SK-N-SH (cell line): ENCODE measurements around the gene CDKAL1. TPM values are rescaled to one million over a fixed set of nuclear protein-coding genes. Genes with fewer than 3 reads are reported as not detected.
A peak's percentile ranks its signal among the peaks of the same experiment; 100 is the strongest.

ENCODE experiments used
- CTCF ChIA-PET: fragments of 300-600, 350-600 bp; formaldehyde crosslinking; extraction: SDS; loops from one replicate; lab custom pipeline; 2021; lab: Yijun Ruan, JAX
- POLR2A ChIA-PET: fragments of 350-600 bp; sonication (Branson Sonifier 250); formaldehyde crosslinking; extraction: SDS; loops from one replicate; lab custom pipeline; 2020; ENCODE audit warnings: antibody characterized with exemption, inconsistent platforms; lab: Yijun Ruan, JAX
- DNase-seq: peaks from one replicate; pipeline ENCODE4 v3.0.0; 2012
- H2AFZ ChIP-seq: fragments of 200-600 bp; sonication (generic); 2 replicates; pipeline ENCODE4 v1.8.1; 2016; ENCODE audit warnings: antibody characterized with exemption, mild to moderate bottlenecking, low read depth
- H3F3A ChIP-seq: fragments of 200-600 bp; sonication (generic); replicated peaks from 2 replicates; pipeline ENCODE3; 2016; ENCODE audit warnings: antibody characterized with exemption, mild to moderate bottlenecking; ENCODE audit not compliant: insufficient read depth
- H3K27ac ChIP-seq, 2 experiments: fragments of 200-500 bp in 1 of 2; fragments of 200-600 bp in 1 of 2; sonication (Bioruptor generic) in 1 of 2; sonication (generic), shearing (Covaris generic) in 1 of 2; 2 replicates each; pipeline versions ENCODE4 v1.5.1 to v1.6.1; 2014 to 2016; ENCODE audit warnings: low read depth in 2 of 2, inconsistent platforms in 1 of 2, low read length in 1 of 2, mild to moderate bottlenecking in 1 of 2, mixed read lengths in 1 of 2
- H3K27me3 ChIP-seq: fragments of 200-600 bp; sonication (generic), shearing (Covaris generic); 2 replicates; pipeline ENCODE4 v1.6.1; 2016; ENCODE audit warnings: mixed run types; ENCODE audit not compliant: insufficient read depth
- H3K36me3 ChIP-seq, 2 experiments: fragments of 200-500 bp in 1 of 2; fragments of 200-600 bp in 1 of 2; sonication (Bioruptor generic) in 1 of 2; sonication (generic) in 1 of 2; replicated peaks in 1 of 2; 2 replicates each; pipeline versions ENCODE3 to v1.5.1; 2014 to 2016; ENCODE audit warnings: low read length in 1 of 2, mild to moderate bottlenecking in 1 of 2; ENCODE audit not compliant: insufficient read depth in 2 of 2, control insufficient read depth in 1 of 2
- H3K4me1 ChIP-seq, 2 experiments: fragments of 200-500 bp in 1 of 2; fragments of 200-600 bp in 1 of 2; sonication (Bioruptor generic) in 1 of 2; sonication (generic), shearing (Covaris generic) in 1 of 2; 2 replicates each; pipeline versions ENCODE4 v1.5.1 to v1.6.1; 2014 to 2016; ENCODE audit warnings: low read depth in 1 of 2, low read length in 1 of 2, mixed run types in 1 of 2; ENCODE audit not compliant: insufficient read depth in 2 of 2, control insufficient read depth in 1 of 2
- H3K4me2 ChIP-seq: fragments of 200-600 bp; sonication (generic), shearing (Covaris generic); 2 replicates; pipeline ENCODE4 v1.6.1; 2017; ENCODE audit warnings: mixed run types
- H3K4me3 ChIP-seq, 2 experiments: fragments of 200-500 bp in 1 of 2; fragments of 200-600 bp in 1 of 2; sonication (Bioruptor generic) in 1 of 2; sonication (generic), shearing (Covaris generic) in 1 of 2; 2 replicates each; pipeline versions ENCODE4 v1.5.1 to v1.8.1; 2014 to 2016; ENCODE audit warnings: low read depth in 2 of 2, inconsistent platforms in 1 of 2, low read length in 1 of 2, mild to moderate bottlenecking in 1 of 2, mixed read lengths in 1 of 2, moderate library complexity in 1 of 2
- H3K79me2 ChIP-seq: fragments of 200-600 bp; sonication (generic); 2 replicates; pipeline ENCODE4 v1.8.1; 2017; ENCODE audit warnings: mild to moderate bottlenecking; ENCODE audit not compliant: insufficient read depth
- H3K9ac ChIP-seq: fragments of 200-600 bp; sonication (generic); 2 replicates; pipeline ENCODE4 v1.6.1; 2017; ENCODE audit warnings: mixed run types
- H3K9me2 ChIP-seq: fragments of 200-600 bp; sonication (generic); 2 replicates; pipeline ENCODE4 v1.6.1; 2017; ENCODE audit warnings: mixed run types
- H3K9me3 ChIP-seq: fragments of 200-600 bp; sonication (generic); 2 replicates; pipeline ENCODE4 v1.6.1; 2017; ENCODE audit warnings: mixed run types, mild to moderate bottlenecking, moderate library complexity
- H4K20me1 ChIP-seq: fragments of 200-600 bp; sonication (generic); 2 replicates; pipeline ENCODE4 v1.6.1; 2017; ENCODE audit warnings: mild to moderate bottlenecking, mixed run types; ENCODE audit not compliant: insufficient read depth
- CHD2 ChIP-seq: fragments of 150-350 bp; IDR thresholded peaks from 2 replicates; pipeline ENCODE4 v1.6.1; 2018; ENCODE audit warnings: low read length; ENCODE audit not compliant: partially characterized antibody
- ELF1 ChIP-seq: IDR thresholded peaks from 2 replicates; pipeline ENCODE4 v1.4.0; 2012
- EZH2phosphoT487 ChIP-seq: fragments of 200-600 bp; sonication (generic); IDR thresholded peaks from 2 replicates; pipeline ENCODE4 v1.6.1; 2017; ENCODE audit warnings: low read depth, mixed run types, mild to moderate bottlenecking, antibody characterized with exemption, moderate library complexity, borderline replicate concordance
- FOSL2 ChIP-seq: IDR thresholded peaks from 2 replicates; pipeline ENCODE4 v1.4.0; 2012; ENCODE audit warnings: low read depth, mild to moderate bottlenecking, moderate library complexity, borderline replicate concordance
- FOXJ3 ChIP-seq: sonication (generic); formaldehyde crosslinking; IDR thresholded peaks from 2 replicates; pipeline ENCODE4 v1.5.1; 2020; ENCODE audit warnings: mild to moderate bottlenecking, missing genetic modification reagents
- GABPA ChIP-seq: IDR thresholded peaks from 2 replicates; pipeline ENCODE4 v1.4.0; 2012; ENCODE audit warnings: low read depth, mild to moderate bottlenecking
- JUND ChIP-seq: IDR thresholded peaks from 2 replicates; pipeline ENCODE4 v1.4.0; 2012
- NFIC ChIP-seq: IDR thresholded peaks from 2 replicates; pipeline ENCODE4 v1.4.0; 2012; ENCODE audit warnings: borderline replicate concordance
- NRF1 ChIP-seq: IDR thresholded peaks from 2 replicates; pipeline ENCODE4 v1.6.1; 2012; ENCODE audit warnings: low read depth, mild to moderate bottlenecking, low read length
- POLR2AphosphoS5 ChIP-seq: IDR thresholded peaks from 2 replicates; pipeline ENCODE4 v1.6.1; 2012; ENCODE audit warnings: low read depth, low read length
- RAD21 ChIP-seq: IDR thresholded peaks from 2 replicates; pipeline ENCODE4 v1.6.1; 2012; ENCODE audit warnings: mild to moderate bottlenecking, low read length
- SIN3A ChIP-seq: IDR thresholded peaks from 2 replicates; pipeline ENCODE4 v1.6.1; 2012; ENCODE audit warnings: low read depth, mild to moderate bottlenecking, low read length, moderate library complexity, borderline replicate concordance
- SMC3 ChIP-seq: IDR thresholded peaks from 2 replicates; pipeline ENCODE4 v1.6.1; 2012; ENCODE audit warnings: low read depth, low read length, improper control_type of control experiment
- TAF1 ChIP-seq: IDR thresholded peaks from 2 replicates; pipeline ENCODE4 v1.6.1; 2012; ENCODE audit warnings: low read depth, mild to moderate bottlenecking, low read length, moderate library complexity, borderline replicate concordance
- USF1 ChIP-seq: IDR thresholded peaks from 2 replicates; pipeline ENCODE4 v1.4.0; 2012; ENCODE audit warnings: low read depth, borderline replicate concordance
- WGBS: methylation state at CpG from one replicate; pipeline ENCODE4 v1.1.6; 2017; ENCODE audit warnings: low lambda C conversion rate; 5-methylcytosine and 5-hydroxymethylcytosine counted together
- polyA plus RNA-seq, 3 experiments: library from polyadenylated mRNA; depleted of rRNA; stranded (reverse); fragments of >200 nt; gene quantifications; 2 replicates each; pipeline ENCODE4 v1.2.3, GENCODE V29; 2012
- TF ChIP-seq, protein P1 (sequence below): IDR thresholded peaks from 2 replicates; pipeline ENCODE4 v1.4.0; 2012; ENCODE audit warnings: low read depth, borderline replicate concordance
- TF ChIP-seq, protein P2 (sequence below): fragments of 150-350 bp; IDR thresholded peaks from 2 replicates; pipeline ENCODE4 v1.6.1; 2016; ENCODE audit warnings: mild to moderate bottlenecking, low read depth, low read length
- TF ChIP-seq, protein P3 (sequence below): fragments of 200-600 bp; sonication (generic); IDR thresholded peaks from 2 replicates; pipeline ENCODE4 v1.6.1; 2017; ENCODE audit warnings: antibody characterized with exemption, mild to moderate bottlenecking, moderate library complexity
- TF ChIP-seq, protein P4 (sequence below): IDR thresholded peaks from 2 replicates; pipeline ENCODE4; 2012

CDKAL1 gene
- polyA plus RNA-seq, 1 of the 3 experiments (the other 2 are of a cell fraction): 2.6 TPM

DNA sequence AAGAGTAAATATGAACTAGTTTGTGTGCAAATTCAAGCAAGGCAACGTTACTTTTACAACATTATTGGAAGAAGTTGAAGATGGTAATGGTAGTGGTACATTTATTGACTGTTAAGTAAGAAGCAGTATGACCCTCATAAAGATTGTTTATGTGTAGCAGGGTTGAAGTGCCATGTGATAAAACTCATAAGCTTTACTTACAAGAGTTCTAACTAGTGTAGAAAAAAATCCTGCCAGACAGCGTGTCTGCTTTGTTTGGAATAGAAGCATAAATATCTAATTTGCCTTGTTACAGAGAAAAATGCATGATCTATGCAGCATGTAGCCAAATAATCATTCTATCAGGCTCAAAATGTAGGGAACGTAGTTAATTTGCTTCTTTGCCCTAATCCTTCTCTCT is 608.5 kb downstream of the CDKAL1 start:
- ChIA-PET CTCF (interaction anchor here (0.6 to 1.2 kb wide), 2 partner anchors 14 to 22 kb away, joined by 3 read pairs; no protein-coding TSS in a partner anchor), POLR2A (no interaction called here)
- H3K9ac ChIP-seq: no peak overlapping the region
- no peaks in the 10 kb centered on the region for H4K20me1 ChIP-seq
- no peak for DNase-seq
- no peaks in the 10 kb centered on the region for H3K36me3 ChIP-seq
- H3K4me2 ChIP-seq: no peak overlapping the region
- no peaks in the 10 kb centered on the region for H3K27me3 ChIP-seq
- no peaks in the 10 kb centered on the region for H3K9me3 ChIP-seq
- no peak for TF ChIP-seq GABPA
- TF ChIP-seq, protein P1, sequence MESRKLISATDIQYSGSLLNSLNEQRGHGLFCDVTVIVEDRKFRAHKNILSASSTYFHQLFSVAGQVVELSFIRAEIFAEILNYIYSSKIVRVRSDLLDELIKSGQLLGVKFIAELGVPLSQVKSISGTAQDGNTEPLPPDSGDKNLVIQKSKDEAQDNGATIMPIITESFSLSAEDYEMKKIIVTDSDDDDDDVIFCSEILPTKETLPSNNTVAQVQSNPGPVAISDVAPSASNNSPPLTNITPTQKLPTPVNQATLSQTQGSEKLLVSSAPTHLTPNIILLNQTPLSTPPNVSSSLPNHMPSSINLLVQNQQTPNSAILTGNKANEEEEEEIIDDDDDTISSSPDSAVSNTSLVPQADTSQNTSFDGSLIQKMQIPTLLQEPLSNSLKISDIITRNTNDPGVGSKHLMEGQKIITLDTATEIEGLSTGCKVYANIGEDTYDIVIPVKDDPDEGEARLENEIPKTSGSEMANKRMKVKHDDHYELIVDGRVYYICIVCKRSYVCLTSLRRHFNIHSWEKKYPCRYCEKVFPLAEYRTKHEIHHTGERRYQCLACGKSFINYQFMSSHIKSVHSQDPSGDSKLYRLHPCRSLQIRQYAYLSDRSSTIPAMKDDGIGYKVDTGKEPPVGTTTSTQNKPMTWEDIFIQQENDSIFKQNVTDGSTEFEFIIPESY: no peak
- no peak for TF ChIP-seq SMC3
- no peak for TF ChIP-seq USF1
- TF ChIP-seq, protein P2, sequence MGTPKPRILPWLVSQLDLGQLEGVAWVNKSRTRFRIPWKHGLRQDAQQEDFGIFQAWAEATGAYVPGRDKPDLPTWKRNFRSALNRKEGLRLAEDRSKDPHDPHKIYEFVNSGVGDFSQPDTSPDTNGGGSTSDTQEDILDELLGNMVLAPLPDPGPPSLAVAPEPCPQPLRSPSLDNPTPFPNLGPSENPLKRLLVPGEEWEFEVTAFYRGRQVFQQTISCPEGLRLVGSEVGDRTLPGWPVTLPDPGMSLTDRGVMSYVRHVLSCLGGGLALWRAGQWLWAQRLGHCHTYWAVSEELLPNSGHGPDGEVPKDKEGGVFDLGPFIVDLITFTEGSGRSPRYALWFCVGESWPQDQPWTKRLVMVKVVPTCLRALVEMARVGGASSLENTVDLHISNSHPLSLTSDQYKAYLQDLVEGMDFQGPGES: no peak
- TF ChIP-seq ELF1: no peak
- TF ChIP-seq TAF1: no peak
- TF ChIP-seq, protein P3, sequence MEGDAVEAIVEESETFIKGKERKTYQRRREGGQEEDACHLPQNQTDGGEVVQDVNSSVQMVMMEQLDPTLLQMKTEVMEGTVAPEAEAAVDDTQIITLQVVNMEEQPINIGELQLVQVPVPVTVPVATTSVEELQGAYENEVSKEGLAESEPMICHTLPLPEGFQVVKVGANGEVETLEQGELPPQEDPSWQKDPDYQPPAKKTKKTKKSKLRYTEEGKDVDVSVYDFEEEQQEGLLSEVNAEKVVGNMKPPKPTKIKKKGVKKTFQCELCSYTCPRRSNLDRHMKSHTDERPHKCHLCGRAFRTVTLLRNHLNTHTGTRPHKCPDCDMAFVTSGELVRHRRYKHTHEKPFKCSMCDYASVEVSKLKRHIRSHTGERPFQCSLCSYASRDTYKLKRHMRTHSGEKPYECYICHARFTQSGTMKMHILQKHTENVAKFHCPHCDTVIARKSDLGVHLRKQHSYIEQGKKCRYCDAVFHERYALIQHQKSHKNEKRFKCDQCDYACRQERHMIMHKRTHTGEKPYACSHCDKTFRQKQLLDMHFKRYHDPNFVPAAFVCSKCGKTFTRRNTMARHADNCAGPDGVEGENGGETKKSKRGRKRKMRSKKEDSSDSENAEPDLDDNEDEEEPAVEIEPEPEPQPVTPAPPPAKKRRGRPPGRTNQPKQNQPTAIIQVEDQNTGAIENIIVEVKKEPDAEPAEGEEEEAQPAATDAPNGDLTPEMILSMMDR: no peak
- TF ChIP-seq NFIC: no peak
- peak overlapping the region in 1 of 2 experiments; percentile 68; a peak in 2 of 4 replicates for H3K27ac ChIP-seq
- no peak overlapping the region for H3K4me3 ChIP-seq
- peaks cover 0 to 23% of the 10 kb centered on the region in 2 experiments; a peak in 3 of 4 replicates for H3K4me1 ChIP-seq
- H2AFZ ChIP-seq: no peak overlapping the region
- 88% methylated on average over 3 of the region's 3 CpGs for WGBS
- H3K9me2 ChIP-seq: no peaks in the 10 kb centered on the region
- no peaks in the 10 kb centered on the region for H3F3A ChIP-seq
- no peaks in the 10 kb centered on the region for H3K79me2 ChIP-seq

GRCh38 chr6:21143645-21144044 is 609.4 kb downstream of the CDKAL1 start:
- H3K9me3 ChIP-seq: no peaks in the 10 kb centered on the region
- H3K79me2 ChIP-seq: no peaks in the 10 kb centered on the region
- H3K36me3 ChIP-seq: no peaks in the 10 kb centered on the region
- H3K9me2 ChIP-seq: no peaks in the 10 kb centered on the region
- H3K4me3 ChIP-seq: no peak overlapping the region
- H4K20me1 ChIP-seq: no peaks in the 10 kb centered on the region
- no peaks in the 10 kb centered on the region for H3F3A ChIP-seq
- no peak for DNase-seq
- WGBS: 70% methylated on average over 4 of the region's 4 CpGs
- H3K27ac ChIP-seq: peak overlapping the region in 1 of 2 experiments; percentile 68; a peak in 2 of 4 replicates
- ChIA-PET POLR2A (no interaction called here), CTCF (interaction anchor here (1.2 kb wide), 1 partner anchor 13 kb away, joined by 3 read pairs; no protein-coding TSS in a partner anchor)
- H3K4me1 ChIP-seq: peaks cover 0 to 22% of the 10 kb centered on the region in 2 experiments; a peak in 3 of 4 replicates
- no peak overlapping the region for H3K9ac ChIP-seq
- no peaks in the 10 kb centered on the region for H3K27me3 ChIP-seq
- no peak overlapping the region for H3K4me2 ChIP-seq
- H2AFZ ChIP-seq: no peak overlapping the region
- TF ChIP-seq, protein P2: no peak
- TF ChIP-seq RAD21 (no peak), USF1 (no peak), CHD2 (no peak), JUND (no peak), SIN3A (no peak), POLR2AphosphoS5 (no peak), NRF1 (no peak), EZH2phosphoT487 (no peak), SMC3 (no peak), FOXJ3 (CRISPR knock-in tag) (no peak), FOSL2 (no peak)
- TF ChIP-seq, protein P4, sequence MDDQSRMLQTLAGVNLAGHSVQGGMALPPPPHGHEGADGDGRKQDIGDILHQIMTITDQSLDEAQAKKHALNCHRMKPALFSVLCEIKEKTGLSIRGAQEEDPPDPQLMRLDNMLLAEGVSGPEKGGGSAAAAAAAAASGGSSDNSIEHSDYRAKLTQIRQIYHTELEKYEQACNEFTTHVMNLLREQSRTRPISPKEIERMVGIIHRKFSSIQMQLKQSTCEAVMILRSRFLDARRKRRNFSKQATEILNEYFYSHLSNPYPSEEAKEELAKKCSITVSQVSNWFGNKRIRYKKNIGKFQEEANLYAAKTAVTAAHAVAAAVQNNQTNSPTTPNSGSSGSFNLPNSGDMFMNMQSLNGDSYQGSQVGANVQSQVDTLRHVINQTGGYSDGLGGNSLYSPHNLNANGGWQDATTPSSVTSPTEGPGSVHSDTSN: no peak
